A549 (cell line): Measurements from ENCODE around the gene STAB2. TPM values are rescaled to one million over a fixed set of nuclear protein-coding genes. Genes with fewer than 3 reads are reported as not detected.

Experiments used
- ATAC-seq, 2 experiments: fragments of 200-7000 bp in 1 of 2; fragments of >200 bp in 1 of 2; cut with Nextera tagmentation in 1 of 2; cut with Tn5 transposase in 1 of 2; 3 replicates each; pipeline versions ENCODE4 v1.8.0 to v1.9.1; 2018 to 2020; ENCODE audit warnings: mild to moderate bottlenecking in 1 of 2, moderate library complexity in 1 of 2
- CTCF ChIA-PET: fragments of 300-600 bp; sonication (Branson Sonifier 250); formaldehyde crosslinking; extraction: SDS; loops from one replicate; lab custom pipeline; 2021; ENCODE audit warnings: antibody characterized with exemption, inconsistent platforms; lab: Yijun Ruan, JAX
- POLR2A ChIA-PET: fragments of 350-600 bp; formaldehyde crosslinking; extraction: SDS; loops from one replicate; lab custom pipeline; 2021; ENCODE audit warnings: antibody characterized with exemption, inconsistent platforms; lab: Yijun Ruan, JAX
- DNase-seq, 2 experiments: peaks; one replicate each; pipeline versions ENCODE4 v3.0.0 to v3.0.0-alpha.2; 2011 to 2016; ENCODE audit warnings: low read depth in 1 of 2, low spot score in 1 of 2
- FAIRE-seq: peaks from 2 replicates; lab custom pipeline; 2011; peaks lifted over from hg19 to GRCh38; lab: Jason Lieb, UNC
- H3K27ac ChIP-seq, 2 experiments: fragments of >200 bp; sonication (Bioruptor Twin); formaldehyde crosslinking; 3 replicates each; pipeline ENCODE4 v1.5.1; 2016 to 2017
- H3K4me1 ChIP-seq: fragments of >200 bp; sonication (Bioruptor Twin); formaldehyde crosslinking; 3 replicates; pipeline ENCODE4 v1.6.1; 2016
- H3K4me2 ChIP-seq: fragments of >200 bp; sonication (Bioruptor Twin); formaldehyde crosslinking; 3 replicates; pipeline ENCODE4 v1.6.1; 2016
- H3K4me3 ChIP-seq: fragments of >200 bp; sonication (Bioruptor Twin); formaldehyde crosslinking; 3 replicates; pipeline ENCODE4 v1.5.1; 2016
- H3K9me3 ChIP-seq: fragments of >200 bp; sonication (Bioruptor Twin); formaldehyde crosslinking; 3 replicates; pipeline ENCODE4 v1.6.1; 2016
- CBX8 ChIP-seq: fragments of 200-600 bp; sonication (generic); IDR thresholded peaks from 2 replicates; pipeline ENCODE4 v1.6.1; 2016
- CEBPB ChIP-seq, 2 experiments: fragments of >200 bp in 1 of 2; sonication (Bioruptor Twin) in 1 of 2; formaldehyde crosslinking in 1 of 2; IDR thresholded peaks; 2 replicates each; pipeline ENCODE4 v1.6.1; 2012 to 2016
- CHD2 ChIP-seq: fragments of 150-350 bp; IDR thresholded peaks from 2 replicates; pipeline ENCODE4 v1.6.1; 2014; ENCODE audit warnings: low read length; ENCODE audit not compliant: partially characterized antibody
- CHD4 ChIP-seq: fragments of 200-600 bp; sonication (generic); IDR thresholded peaks from 2 replicates; pipeline ENCODE4 v1.6.1; 2016; ENCODE audit warnings: antibody characterized with exemption, mild to moderate bottlenecking, borderline replicate concordance
- ESRRA ChIP-seq: fragments of 150-350 bp; IDR thresholded peaks from 2 replicates; pipeline ENCODE4 v1.6.1; 2014; ENCODE audit warnings: mild to moderate bottlenecking, low read length, borderline replicate concordance
- HDAC2 ChIP-seq: fragments of 200-600 bp; sonication (generic); IDR thresholded peaks from 2 replicates; pipeline ENCODE4 v1.6.1; 2016
- JUN ChIP-seq, 2 experiments: fragments of >200 bp; sonication (Bioruptor Twin); formaldehyde crosslinking; IDR thresholded peaks; 2 replicates in 1 of 2; 3 replicates in 1 of 2; pipeline ENCODE4 v1.6.1; 2016 to 2017
- JUNB ChIP-seq: fragments of >200 bp; sonication (Bioruptor Twin); formaldehyde crosslinking; IDR thresholded peaks from 2 replicates; pipeline ENCODE4 v1.6.1; 2016
- MAFK ChIP-seq: fragments of 450-650 bp; IDR thresholded peaks from 2 replicates; pipeline ENCODE4 v1.6.1; 2014; ENCODE audit not compliant: partially characterized antibody
- SMC3 ChIP-seq: fragments of >200 bp; sonication (Bioruptor Twin); formaldehyde crosslinking; IDR thresholded peaks from 3 replicates; pipeline ENCODE4 v1.6.1; 2018; ENCODE audit warnings: inconsistent platforms
- ZFP36 ChIP-seq: fragments of 450-650 bp; IDR thresholded peaks from 2 replicates; pipeline ENCODE4 v1.6.1; 2014; ENCODE audit warnings: borderline replicate concordance; ENCODE audit not compliant: partially characterized antibody
- WGBS: methylation state at CpG from one replicate; pipeline ENCODE4 v1.1.6; 2017; ENCODE audit errors: missing lambda C conversion rate; 5-methylcytosine and 5-hydroxymethylcytosine counted together
- polyA plus RNA-seq, 4 experiments: library from polyadenylated mRNA; depleted of rRNA in 3 of 4; stranded (reverse); fragments of >200 nt; fragmentation: RNase III in 1 of 4; extraction: RNeasy Plus Mini Kit Qiagen cat#74134 plus additional on column Dnase treatment in 1 of 4; gene quantifications; 2 replicates in 3 of 4; 3 replicates in 1 of 4; pipeline ENCODE4 v1.2.3, GENCODE V29; 2011 to 2017
- TF ChIP-seq, protein P1 (sequence below): fragments of 450-650 bp; IDR thresholded peaks from 2 replicates; pipeline ENCODE4 v1.6.1; 2014; ENCODE audit warnings: antibody characterized with exemption
- TF ChIP-seq, protein P2 (sequence below): fragments of >200 bp; sonication (Bioruptor Twin); formaldehyde crosslinking; IDR thresholded peaks from 3 replicates; pipeline ENCODE4 v1.5.1; 2016
- TF ChIP-seq, protein P3 (sequence below): fragments of 250-450 bp; sonication (Bioruptor Pico); IDR thresholded peaks from 2 replicates; pipeline ENCODE4 v1.5.0; 2021; ENCODE audit warnings: mild to moderate bottlenecking, moderate library complexity, borderline replicate concordance

The STAB2 gene
- polyA plus RNA-seq, 2 of the 4 experiments (the other 2 are of a cell fraction) = not detected

DNA sequence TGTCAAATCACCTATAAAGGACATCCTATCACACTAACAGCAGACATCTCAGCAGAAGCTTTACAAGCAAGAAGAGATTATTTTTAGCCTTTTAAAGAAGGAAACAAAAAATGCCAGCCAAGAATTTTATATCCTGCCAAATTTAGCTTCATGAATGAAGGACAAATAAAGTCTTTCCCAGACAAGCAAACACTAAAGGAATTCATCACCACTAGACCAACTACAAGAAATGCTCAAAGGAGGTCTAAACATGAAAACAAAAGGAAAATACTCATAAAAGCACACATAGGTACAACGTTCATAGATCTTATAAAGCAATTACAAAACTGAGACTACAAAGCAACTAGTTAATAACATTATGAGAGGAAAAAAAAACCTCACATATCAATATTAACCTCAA, 20.7 kb upstream of the STAB2 start:
- H3K9me3 ChIP-seq = peaks cover 59% of the 10 kb centered on the region
- DNase-seq = peak in 1 of 2 experiments; percentile 50
- TF ChIP-seq JUN (IDR thresholded peaks at IDR 0.05) = no peak
- no peak for TF ChIP-seq SMC3
- no peak for TF ChIP-seq CHD2
- TF ChIP-seq CEBPB (IDR thresholded peaks at IDR 0.05) = no peak
- no peak for TF ChIP-seq HDAC2
- TF ChIP-seq, protein P1, sequence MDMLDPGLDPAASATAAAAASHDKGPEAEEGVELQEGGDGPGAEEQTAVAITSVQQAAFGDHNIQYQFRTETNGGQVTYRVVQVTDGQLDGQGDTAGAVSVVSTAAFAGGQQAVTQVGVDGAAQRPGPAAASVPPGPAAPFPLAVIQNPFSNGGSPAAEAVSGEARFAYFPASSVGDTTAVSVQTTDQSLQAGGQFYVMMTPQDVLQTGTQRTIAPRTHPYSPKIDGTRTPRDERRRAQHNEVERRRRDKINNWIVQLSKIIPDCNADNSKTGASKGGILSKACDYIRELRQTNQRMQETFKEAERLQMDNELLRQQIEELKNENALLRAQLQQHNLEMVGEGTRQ = no peak
- TF ChIP-seq MAFK = no peak
- no peak for FAIRE-seq
- H3K27ac ChIP-seq = no peak overlapping the region
- 21% methylated on average over 1 of the region's 1 CpG for WGBS
- H3K4me2 ChIP-seq = no peak overlapping the region
- H3K4me1 ChIP-seq = peaks cover 7% of the 10 kb centered on the region
- ChIA-PET CTCF (interaction anchor here (1.1 to 1.5 kb wide), 3 partner anchors 8 to 66 kb away, joined by 3 to 4 read pairs (median 3); no protein-coding TSS in a partner anchor), POLR2A (no interaction called here)
- H3K4me3 ChIP-seq = no peak overlapping the region
- ATAC-seq = no peak

DNA sequence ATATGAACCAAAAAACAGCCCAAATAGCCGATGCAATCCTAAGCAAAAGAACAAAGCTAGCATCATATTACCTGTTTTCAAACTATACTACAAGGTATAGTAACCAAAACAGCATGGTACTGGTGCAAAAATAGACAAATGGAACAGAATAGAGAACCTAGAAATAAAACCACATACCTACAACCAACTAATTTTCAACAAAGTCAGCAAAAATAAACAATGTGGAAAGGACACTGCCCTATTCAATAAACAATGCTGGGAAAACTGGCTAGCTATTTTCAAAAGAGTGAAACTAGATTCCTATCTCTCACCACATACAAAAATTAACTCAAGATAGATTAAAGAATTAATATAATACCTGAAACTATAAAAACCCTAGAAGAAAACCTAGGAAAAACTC, 17.8 kb upstream of the STAB2 start:
- TF ChIP-seq, protein P2, sequence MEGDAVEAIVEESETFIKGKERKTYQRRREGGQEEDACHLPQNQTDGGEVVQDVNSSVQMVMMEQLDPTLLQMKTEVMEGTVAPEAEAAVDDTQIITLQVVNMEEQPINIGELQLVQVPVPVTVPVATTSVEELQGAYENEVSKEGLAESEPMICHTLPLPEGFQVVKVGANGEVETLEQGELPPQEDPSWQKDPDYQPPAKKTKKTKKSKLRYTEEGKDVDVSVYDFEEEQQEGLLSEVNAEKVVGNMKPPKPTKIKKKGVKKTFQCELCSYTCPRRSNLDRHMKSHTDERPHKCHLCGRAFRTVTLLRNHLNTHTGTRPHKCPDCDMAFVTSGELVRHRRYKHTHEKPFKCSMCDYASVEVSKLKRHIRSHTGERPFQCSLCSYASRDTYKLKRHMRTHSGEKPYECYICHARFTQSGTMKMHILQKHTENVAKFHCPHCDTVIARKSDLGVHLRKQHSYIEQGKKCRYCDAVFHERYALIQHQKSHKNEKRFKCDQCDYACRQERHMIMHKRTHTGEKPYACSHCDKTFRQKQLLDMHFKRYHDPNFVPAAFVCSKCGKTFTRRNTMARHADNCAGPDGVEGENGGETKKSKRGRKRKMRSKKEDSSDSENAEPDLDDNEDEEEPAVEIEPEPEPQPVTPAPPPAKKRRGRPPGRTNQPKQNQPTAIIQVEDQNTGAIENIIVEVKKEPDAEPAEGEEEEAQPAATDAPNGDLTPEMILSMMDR = no peak
- peak; percentile 87 for TF ChIP-seq MAFK
- no peak for FAIRE-seq
- 63% methylated on average over 1 of the region's 1 CpG for WGBS
- Histone ChIP-seq H3K4me2 (no peak overlapping the region), H3K4me3 (no peak overlapping the region), H3K27ac (no peak overlapping the region), H3K9me3 (peaks cover 31% of the 10 kb centered on the region), H3K4me1 (no peaks in the 10 kb centered on the region)
- ChIA-PET POLR2A (no interaction called here), CTCF (no interaction called here)
- no peak for ATAC-seq
- no peak for DNase-seq

DNA sequence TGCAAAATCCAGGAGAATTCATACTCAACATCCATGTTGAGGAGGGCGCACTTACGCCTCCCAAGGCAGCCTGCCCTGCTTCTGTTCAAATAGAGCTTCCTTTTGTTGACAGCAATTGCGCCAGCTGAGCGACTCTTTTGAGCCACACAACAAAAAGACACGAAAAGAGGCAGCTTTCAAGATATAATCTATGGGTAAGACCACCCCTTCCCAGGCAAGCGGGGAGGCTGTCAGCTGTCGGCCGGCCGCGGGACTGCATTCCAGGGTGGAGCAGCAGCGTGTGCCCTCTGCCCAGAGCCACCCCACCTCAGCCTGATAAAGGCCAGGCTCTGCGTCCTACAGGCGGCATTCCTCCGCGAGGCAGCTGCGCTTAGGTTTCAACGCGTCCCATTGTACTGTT, 15.8 kb upstream of the STAB2 start:
- H3K4me2 ChIP-seq = no peak overlapping the region
- CTCF ChIA-PET = interaction anchor here (1.6 kb wide), 1 partner anchor 10 kb away, joined by 5 read pairs; no protein-coding TSS in a partner anchor
- 86% methylated on average over 18 of the region's 18 CpGs for WGBS

DNA sequence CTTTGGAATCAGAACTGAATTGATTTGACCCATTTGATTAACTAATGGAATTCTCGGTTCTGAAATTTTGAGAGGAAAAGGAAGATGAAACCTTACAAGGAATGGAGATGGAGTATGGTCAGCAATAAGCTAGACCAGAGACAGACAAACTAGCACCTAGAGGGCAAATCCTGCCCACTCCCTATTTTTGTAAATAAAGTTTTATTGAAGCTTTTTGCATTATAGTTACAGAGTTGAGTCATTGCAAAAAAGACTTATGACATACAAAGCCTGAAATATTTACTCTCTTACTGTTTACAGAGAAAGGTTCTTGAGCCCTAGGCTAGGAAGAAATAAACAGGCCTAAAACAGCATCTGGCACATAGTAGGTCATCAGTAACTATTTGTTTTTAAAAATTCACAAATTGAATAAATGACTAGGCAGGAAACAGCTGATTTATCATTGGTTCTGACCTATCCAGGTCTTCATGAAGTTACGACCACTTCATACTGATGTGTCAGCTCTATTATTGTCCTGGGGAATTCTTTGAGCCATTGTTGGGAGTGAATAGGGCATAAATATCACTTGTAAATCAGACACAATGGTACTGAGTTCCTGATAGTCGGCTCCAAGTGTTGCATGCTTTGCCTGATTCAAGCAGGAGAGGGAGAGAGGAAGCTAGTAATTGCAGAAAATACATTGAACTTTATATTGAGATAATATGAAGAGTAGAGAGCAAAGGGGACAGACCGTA, 14.6 kb upstream of the STAB2 start:
- ATAC-seq (no peak), DNase-seq (no peak), FAIRE-seq (no peak)
- no peaks in the 10 kb centered on the region for H3K4me1 ChIP-seq
- no peak overlapping the region for H3K27ac ChIP-seq
- TF ChIP-seq ZFP36 = no peak
- no peak for TF ChIP-seq JUNB
- TF ChIP-seq, protein P3, sequence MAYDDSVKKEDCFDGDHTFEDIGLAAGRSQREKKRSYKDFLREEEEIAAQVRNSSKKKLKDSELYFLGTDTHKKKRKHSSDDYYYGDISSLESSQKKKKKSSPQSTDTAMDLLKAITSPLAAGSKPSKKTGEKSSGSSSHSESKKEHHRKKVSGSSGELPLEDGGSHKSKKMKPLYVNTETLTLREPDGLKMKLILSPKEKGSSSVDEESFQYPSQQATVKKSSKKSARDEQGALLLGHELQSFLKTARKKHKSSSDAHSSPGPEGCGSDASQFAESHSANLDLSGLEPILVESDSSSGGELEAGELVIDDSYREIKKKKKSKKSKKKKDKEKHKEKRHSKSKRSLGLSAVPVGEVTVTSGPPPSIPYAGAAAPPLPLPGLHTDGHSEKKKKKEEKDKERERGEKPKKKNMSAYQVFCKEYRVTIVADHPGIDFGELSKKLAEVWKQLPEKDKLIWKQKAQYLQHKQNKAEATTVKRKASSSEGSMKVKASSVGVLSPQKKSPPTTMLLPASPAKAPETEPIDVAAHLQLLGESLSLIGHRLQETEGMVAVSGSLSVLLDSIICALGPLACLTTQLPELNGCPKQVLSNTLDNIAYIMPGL (CRISPR knock-in tag) = no peak
- H3K4me3 ChIP-seq = no peak overlapping the region
- no peak overlapping the region for H3K4me2 ChIP-seq
- 74% methylated on average over 4 of the region's 4 CpGs for WGBS
- ChIA-PET CTCF (interaction anchor here (1.6 to 4.7 kb wide), 3 partner anchors 9 to 15 kb away, joined by 5 to 30 read pairs (median 8); partner anchors contain the start of gene STAB2), POLR2A (no interaction called here)
- H3K9me3 ChIP-seq = peaks cover under 1% of the 10 kb centered on the region; the same call in 1 of the 3 replicates

More for the DNA sequence above, 15.8 kb upstream of the STAB2 start:
- FAIRE-seq (no peak), ATAC-seq (no peak), DNase-seq (no peak)
- no peak overlapping the region for H3K4me3 ChIP-seq
- no peak for TF ChIP-seq ESRRA
- TF ChIP-seq CHD4 = no peak
- no peak for TF ChIP-seq CBX8
- POLR2A ChIA-PET = no interaction called here
- no peaks in the 10 kb centered on the region for H3K4me1 ChIP-seq
- H3K9me3 ChIP-seq = peaks cover 13% of the 10 kb centered on the region; the same call in 2 of the 3 replicates
- no peak overlapping the region for H3K27ac ChIP-seq
